NB4 (cell line): Measurements from ENCODE around the gene IRS2.
A peak's percentile ranks its signal among the peaks of the same experiment; 100 is the strongest.

Experiments
- DNase-seq: peaks from one replicate; pipeline ENCODE4 v3.0.0; 2010; ENCODE audit warnings: low read depth
- H3K4me3 ChIP-seq: one replicate; pipeline ENCODE4 v1.5.1; 2011; ENCODE audit warnings: mild to moderate bottlenecking, low read depth, low read length, moderate library complexity
- MYC ChIP-seq: IDR thresholded peaks from 2 replicates; pipeline ENCODE4 v1.6.1; 2011; ENCODE audit warnings: low read depth, low read length
- POLR2A ChIP-seq: IDR thresholded peaks from 2 replicates; pipeline ENCODE4 v1.6.1; 2011; ENCODE audit warnings: mild to moderate bottlenecking; ENCODE audit not compliant: insufficient read length; ENCODE audit errors: extremely low read depth
- TF ChIP-seq, protein P1 (sequence below): IDR thresholded peaks from 2 replicates; pipeline ENCODE4 v1.6.1; 2011; ENCODE audit warnings: low read depth, low read length
- TF ChIP-seq, protein P2 (sequence below): IDR thresholded peaks from one replicate; pipeline ENCODE4 v1.5.1; 2012; ENCODE audit warnings: low read depth, low read length

The IRS2 gene

DNA sequence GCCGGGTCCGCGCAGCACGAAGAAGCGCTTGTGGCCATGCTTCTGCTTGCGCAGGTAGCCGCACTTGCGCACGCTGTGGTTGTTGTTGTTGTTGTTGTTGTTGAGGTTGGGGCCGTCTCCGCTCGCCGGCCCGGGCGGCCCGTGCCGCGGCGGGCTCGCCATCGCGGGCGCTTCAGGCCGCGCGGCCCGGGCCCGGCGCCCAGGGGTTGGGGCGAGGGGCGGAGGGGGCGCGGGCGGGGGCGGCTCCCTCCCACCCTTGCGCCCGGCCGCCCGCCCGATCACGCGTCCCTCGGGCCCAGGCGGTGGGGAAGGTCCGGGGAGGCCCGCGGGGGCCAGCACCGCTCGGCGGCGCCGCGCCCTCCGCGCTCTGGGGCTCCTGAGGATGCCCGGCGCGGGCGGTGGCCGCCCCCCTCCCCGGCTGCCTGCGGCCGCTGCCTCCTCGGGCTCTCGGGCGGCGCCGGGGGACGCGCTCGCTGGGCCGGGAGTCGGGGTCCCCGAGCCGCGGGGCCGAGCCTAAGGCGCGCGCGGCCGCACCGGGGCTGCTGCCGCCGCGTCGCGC, 412 bp downstream of the IRS2 start:
- peak; percentile 64 for DNase-seq
- peak overlapping the region; percentile 67 for H3K4me3 ChIP-seq
- TF ChIP-seq, protein P1, sequence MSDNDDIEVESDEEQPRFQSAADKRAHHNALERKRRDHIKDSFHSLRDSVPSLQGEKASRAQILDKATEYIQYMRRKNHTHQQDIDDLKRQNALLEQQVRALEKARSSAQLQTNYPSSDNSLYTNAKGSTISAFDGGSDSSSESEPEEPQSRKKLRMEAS, result 0 out of 2 replicates have a peak, but pooled peaks have one; percentile 30
- TF ChIP-seq POLR2A, result no peak

DNA sequence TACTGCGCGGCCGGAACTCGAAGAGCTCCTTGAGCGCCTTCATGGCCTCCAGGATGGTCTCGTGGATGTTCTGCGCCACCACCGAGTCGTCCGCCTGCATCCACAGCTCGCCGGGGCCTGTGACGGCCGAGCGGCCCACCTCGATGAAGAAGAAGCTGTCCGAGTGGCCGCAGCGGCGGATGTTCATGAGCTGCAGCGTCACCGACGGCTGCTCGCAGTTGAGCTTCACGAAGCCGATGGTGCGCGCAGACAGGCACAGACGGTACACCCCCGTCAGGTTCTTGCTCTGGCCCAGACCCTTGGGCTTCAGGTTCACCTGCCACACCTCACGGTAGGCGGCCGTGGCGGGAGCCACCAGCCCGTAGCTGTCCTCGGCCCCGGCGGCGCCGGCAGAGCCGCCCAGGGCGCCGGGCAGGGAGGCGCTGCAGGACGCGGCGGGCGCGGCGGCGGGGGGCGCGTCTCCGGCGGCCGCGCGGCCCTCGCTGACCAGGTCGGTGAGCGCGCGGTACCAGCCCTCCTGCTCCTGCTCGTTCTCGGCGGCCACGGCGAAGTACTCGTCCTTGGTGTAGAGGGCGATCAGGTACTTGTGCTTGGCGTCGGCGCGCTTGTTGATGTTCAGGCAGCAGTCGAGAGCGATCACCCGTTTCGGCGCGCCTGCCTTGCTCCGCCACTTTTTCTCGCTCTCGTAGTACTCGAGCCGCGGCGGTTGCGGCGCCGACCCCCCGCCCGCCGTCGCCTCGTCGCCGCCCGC, 1.1 kb downstream of the IRS2 start:
- TF ChIP-seq POLR2A (no peak), MYC (no peak)
- TF ChIP-seq, protein P2, sequence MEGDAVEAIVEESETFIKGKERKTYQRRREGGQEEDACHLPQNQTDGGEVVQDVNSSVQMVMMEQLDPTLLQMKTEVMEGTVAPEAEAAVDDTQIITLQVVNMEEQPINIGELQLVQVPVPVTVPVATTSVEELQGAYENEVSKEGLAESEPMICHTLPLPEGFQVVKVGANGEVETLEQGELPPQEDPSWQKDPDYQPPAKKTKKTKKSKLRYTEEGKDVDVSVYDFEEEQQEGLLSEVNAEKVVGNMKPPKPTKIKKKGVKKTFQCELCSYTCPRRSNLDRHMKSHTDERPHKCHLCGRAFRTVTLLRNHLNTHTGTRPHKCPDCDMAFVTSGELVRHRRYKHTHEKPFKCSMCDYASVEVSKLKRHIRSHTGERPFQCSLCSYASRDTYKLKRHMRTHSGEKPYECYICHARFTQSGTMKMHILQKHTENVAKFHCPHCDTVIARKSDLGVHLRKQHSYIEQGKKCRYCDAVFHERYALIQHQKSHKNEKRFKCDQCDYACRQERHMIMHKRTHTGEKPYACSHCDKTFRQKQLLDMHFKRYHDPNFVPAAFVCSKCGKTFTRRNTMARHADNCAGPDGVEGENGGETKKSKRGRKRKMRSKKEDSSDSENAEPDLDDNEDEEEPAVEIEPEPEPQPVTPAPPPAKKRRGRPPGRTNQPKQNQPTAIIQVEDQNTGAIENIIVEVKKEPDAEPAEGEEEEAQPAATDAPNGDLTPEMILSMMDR, result no peak
- TF ChIP-seq, protein P1, result no peak
- DNase-seq, result peak; percentile 79

DNA sequence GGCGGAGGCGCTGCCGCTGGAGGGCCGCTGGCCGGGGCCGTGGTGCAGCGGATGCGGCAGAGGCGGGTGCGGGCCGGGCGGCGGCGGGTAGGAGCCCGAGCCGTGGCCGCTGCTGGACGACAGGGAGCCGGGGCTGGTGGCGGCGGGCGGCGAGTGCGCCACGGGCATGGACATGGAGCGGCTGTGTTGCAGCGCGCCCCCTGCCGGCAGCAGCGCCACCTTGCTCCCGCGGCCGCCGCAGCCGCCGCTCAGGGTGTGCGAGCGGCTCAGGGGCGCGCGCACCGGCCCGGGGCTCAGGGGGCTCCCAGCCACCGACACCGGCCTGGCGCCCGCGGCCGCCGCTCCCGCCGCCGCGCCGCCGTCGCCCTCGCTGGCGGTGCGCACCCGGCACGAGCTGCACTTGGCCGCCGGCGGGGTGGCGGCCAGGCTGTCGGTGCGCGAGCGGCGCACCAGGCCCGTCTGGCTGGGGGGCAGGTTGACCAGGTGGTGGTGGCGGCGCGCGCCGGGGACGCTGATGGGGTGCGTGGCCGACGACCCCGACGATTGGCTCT, 1.7 kb downstream of the IRS2 start:
- peak overlapping the region; percentile 68 for H3K4me3 ChIP-seq
- DNase-seq, result peak; percentile 92
- TF ChIP-seq POLR2A (no peak), MYC (peak; percentile 70; the same call in 1 of the 2 replicates)
- TF ChIP-seq, protein P1, result peak; percentile 73
- TF ChIP-seq, protein P2, result peak; percentile 37

More for the DNA sequence above, 1.1 kb downstream of the IRS2 start:
- H3K4me3 ChIP-seq, result peak overlapping the region; percentile 67

DNA sequence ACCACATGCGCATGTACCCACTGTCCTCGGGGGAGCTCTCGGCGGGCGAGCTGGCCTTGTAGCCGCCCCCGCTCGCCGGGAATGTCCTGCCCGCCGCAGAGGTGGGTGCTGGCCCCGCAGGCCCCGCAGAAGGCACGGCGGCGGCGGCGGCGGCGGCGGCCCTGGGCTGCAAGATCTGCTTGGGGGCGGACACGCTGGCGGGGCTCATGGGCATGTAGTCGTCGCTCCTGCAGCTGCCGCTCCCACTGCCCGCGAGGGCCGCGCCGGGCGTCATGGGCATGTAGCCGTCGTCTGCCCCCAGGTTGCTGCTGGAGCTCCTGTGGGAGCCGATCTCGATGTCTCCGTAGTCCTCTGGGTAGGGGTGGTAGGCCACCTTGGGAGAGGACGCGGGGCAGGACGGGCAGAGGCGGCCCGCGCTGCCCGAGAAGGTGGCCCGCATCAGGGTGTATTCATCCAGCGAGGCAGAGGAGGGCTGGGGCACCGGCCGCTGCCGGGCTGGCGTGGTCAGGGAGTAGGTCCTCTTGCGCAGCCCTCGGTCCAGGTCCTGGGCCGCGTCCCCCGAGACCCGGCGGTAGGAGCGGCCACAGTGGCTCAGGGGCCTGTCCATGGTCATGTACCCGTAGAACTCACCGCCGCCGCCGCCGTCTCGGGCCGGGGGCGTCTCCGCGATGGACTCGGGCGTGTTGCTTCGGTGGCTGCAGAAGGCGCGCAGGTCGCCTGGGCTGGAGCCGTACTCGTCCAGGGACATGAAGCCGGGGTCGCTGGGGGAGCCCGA, 2.4 kb downstream of the IRS2 start:
- DNase-seq, result peak; percentile 69
- peak overlapping the region; percentile 68 for H3K4me3 ChIP-seq
- TF ChIP-seq, protein P2, result no peak
- TF ChIP-seq MYC (no peak), POLR2A (no peak)
- TF ChIP-seq, protein P1, result no peak; the same call in 1 of the 2 replicates

DNA sequence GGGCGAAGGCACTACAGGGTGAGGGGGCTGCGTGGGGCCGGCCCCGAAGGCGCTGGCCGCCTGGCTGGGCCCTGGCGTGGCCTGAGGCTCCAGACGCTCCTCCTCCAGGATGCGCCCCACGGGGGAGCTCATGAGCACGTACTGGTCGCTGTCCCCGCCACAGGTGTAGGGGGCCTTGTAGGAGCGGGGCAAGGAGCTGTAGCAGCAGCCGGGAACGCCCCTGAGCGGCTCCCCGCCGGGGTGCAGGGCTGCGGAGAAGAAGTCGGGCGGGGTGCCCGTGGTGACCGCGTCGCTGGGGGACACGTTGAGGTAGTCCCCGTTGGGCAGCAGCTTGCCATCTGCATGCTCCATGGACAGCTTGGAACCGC, 3.0 kb downstream of the IRS2 start:
- H3K4me3 ChIP-seq, result peak overlapping the region; percentile 68
- peak; percentile 90 for DNase-seq
- TF ChIP-seq, protein P1, result no peak; the same call in 1 of the 2 replicates
- no peak for TF ChIP-seq POLR2A
- TF ChIP-seq, protein P2, result peak; percentile 41
